K562 (cell line): ENCODE measurements around the gene PDLIM7. TPM values are rescaled to one million over a fixed set of nuclear protein-coding genes. Genes with fewer than 3 reads are reported as not detected.

Experiments
- ARID1B ChIP-seq: fragments of 450-650 bp; IDR thresholded peaks from 2 replicates; pipeline ENCODE4 v1.6.1; 2016; ENCODE audit warnings: antibody characterized with exemption, mild to moderate bottlenecking, inconsistent platforms
- CBX3 ChIP-seq, 2 experiments: IDR thresholded peaks; 1 replicate in 1 of 2; 2 replicates in 1 of 2; pipeline ENCODE4 v1.6.1; 2012; ENCODE audit warnings: inconsistent platforms in 2 of 2, low read length in 2 of 2, borderline replicate concordance in 1 of 2, control low read depth in 1 of 2
- COPS2 ChIP-seq: fragments of 450-650 bp; conservative IDR thresholded peaks from 2 replicates; pipeline ENCODE4 v1.6.1; 2016; ENCODE audit warnings: mild to moderate bottlenecking, moderate library complexity
- FIP1L1 ChIP-seq: fragments of 200-400 bp; formaldehyde crosslinking; IDR thresholded peaks from 2 replicates; pipeline ENCODE4 v1.6.1; 2018; ENCODE audit warnings: mild to moderate bottlenecking, low read depth, low read length; ENCODE audit not compliant: poor library complexity, severe bottlenecking
- GABPB1 ChIP-seq: sonication (generic); formaldehyde crosslinking; IDR thresholded peaks from 2 replicates; pipeline ENCODE4 v1.8.0; 2022; ENCODE audit warnings: mild to moderate bottlenecking, missing genetic modification reagents
- HMBOX1 ChIP-seq: sonication (generic); IDR thresholded peaks from 2 replicates; pipeline ENCODE4 v1.6.1; 2016
- KDM4B ChIP-seq, 2 experiments: fragments of 450-650 bp in 1 of 2; sonication (generic) in 1 of 2; IDR thresholded peaks; 2 replicates each; pipeline ENCODE4 v1.6.1; 2016 to 2017; ENCODE audit warnings: borderline replicate concordance in 2 of 2, antibody characterized with exemption in 1 of 2, low read depth in 1 of 2, mild to moderate bottlenecking in 1 of 2
- NEUROD1 ChIP-seq: fragments of 150-350 bp; IDR thresholded peaks from 2 replicates; pipeline ENCODE4 v1.6.1; 2014; ENCODE audit warnings: borderline replicate concordance, low read length, low read depth; ENCODE audit not compliant: partially characterized antibody
- PHB2 ChIP-seq: fragments of 450-650 bp; IDR thresholded peaks from 2 replicates; pipeline ENCODE4 v1.6.1; 2017; ENCODE audit warnings: low read depth
- RAD21 ChIP-seq, 2 experiments: fragments of 250-450 bp in 1 of 2; fragments of 450-650 bp in 1 of 2; sonication (Bioruptor Pico) in 1 of 2; formaldehyde crosslinking in 1 of 2; IDR thresholded peaks in 1 of 2; conservative IDR thresholded peaks in 1 of 2; 2 replicates each; pipeline versions ENCODE4 v1.4.0 to v1.8.0; 2020 to 2022; ENCODE audit warnings: mild to moderate bottlenecking in 2 of 2, moderate library complexity in 1 of 2
- SLC30A9 ChIP-seq: fragments of 250-450 bp; sonication (Bioruptor Pico); IDR thresholded peaks from 2 replicates; pipeline ENCODE4 v1.8.0; 2022; ENCODE audit warnings: mild to moderate bottlenecking, moderate library complexity
- TAF9B ChIP-seq: fragments of 450-650 bp; IDR thresholded peaks from 2 replicates; pipeline ENCODE4 v1.6.1; 2018; ENCODE audit warnings: mild to moderate bottlenecking; ENCODE audit not compliant: partially characterized antibody
- TSC22D4 ChIP-seq: fragments of 450-650 bp; IDR thresholded peaks from 2 replicates; pipeline ENCODE4 v1.6.1; 2016; ENCODE audit warnings: missing genetic modification characterization, missing biosample characterization, control low read depth
- ZNF232 ChIP-seq: sonication (generic); formaldehyde crosslinking; IDR thresholded peaks from 2 replicates; pipeline ENCODE4 v1.8.0; 2022; ENCODE audit warnings: mild to moderate bottlenecking, missing genetic modification reagents
- ZNF253 ChIP-seq: fragments of 250-450 bp; sonication (Bioruptor Pico); conservative IDR thresholded peaks from 2 replicates; pipeline ENCODE4 v1.6.1; 2021; ENCODE audit warnings: mild to moderate bottlenecking
- ZNF699 ChIP-seq: fragments of 250-450 bp; sonication (Bioruptor Pico); IDR thresholded peaks from 2 replicates; pipeline ENCODE4 v1.8.0; 2021; ENCODE audit warnings: mild to moderate bottlenecking, moderate library complexity; ENCODE audit not compliant: insufficient replicate concordance
- polyA plus RNA-seq, 8 experiments: library from polyadenylated mRNA; depleted of rRNA in 4 of 8; stranded (reverse) in 5 of 8; unstranded in 3 of 8; fragments of >200 nt; fragmentation: Nextera tagmentation in 2 of 8; fragmentation: Illumina TruSeq in 1 of 8; extraction: Ambion mirVana in 2 of 8; extraction: Trizol in 1 of 8; gene quantifications; 2 replicates each; pipeline versions ENCODE4 v1.2.1 to v1.2.3, GENCODE V29; 2011 to 2014; ENCODE audit warnings: inconsistent platforms in 1 of 8, missing spikeins in 1 of 8
- total RNA-seq, 7 experiments: library from RNA; depleted of rRNA in 6 of 7; stranded (reverse); fragments of >200 nt in 6 of 7; fragmentation: Illumina TruSeq in 2 of 7; extraction: Trizol in 2 of 7; gene quantifications; 2 replicates each; pipeline versions ENCODE4 v1.2.1 to v1.2.3, GENCODE V29; 2011 to 2021; ENCODE audit warnings: low replicate concordance in 1 of 7
- TF ChIP-seq, protein P1 (sequence below): fragments of 250-450 bp; sonication (Bioruptor Pico); IDR thresholded peaks from 2 replicates; pipeline ENCODE4 v1.6.1; 2021; ENCODE audit warnings: mild to moderate bottlenecking
- TF ChIP-seq, protein P2 (sequence below): sonication (generic); formaldehyde crosslinking; IDR thresholded peaks from 2 replicates; pipeline ENCODE4 v1.8.1; 2023; ENCODE audit warnings: mild to moderate bottlenecking, missing genetic modification reagents, moderate library complexity
- TF ChIP-seq, protein P3 (sequence below), 2 experiments: fragments of 450-650 bp; conservative IDR thresholded peaks; 2 replicates each; pipeline ENCODE4 v1.6.1; 2017; ENCODE audit warnings: mild to moderate bottlenecking in 2 of 2, moderate library complexity in 2 of 2
- TF ChIP-seq, protein P4 (sequence below): fragments of 450-650 bp; IDR thresholded peaks from 2 replicates; pipeline ENCODE4 v1.6.1; 2017; ENCODE audit warnings: antibody characterized with exemption, mild to moderate bottlenecking

Gene PDLIM7
- total and polyA plus RNA-seq, 9 of the 15 experiments (the other 6 are each of a cell fraction or from before 2014, with no cell fraction given), result 2.1 to 124 (median 32.6) TPM

DNA sequence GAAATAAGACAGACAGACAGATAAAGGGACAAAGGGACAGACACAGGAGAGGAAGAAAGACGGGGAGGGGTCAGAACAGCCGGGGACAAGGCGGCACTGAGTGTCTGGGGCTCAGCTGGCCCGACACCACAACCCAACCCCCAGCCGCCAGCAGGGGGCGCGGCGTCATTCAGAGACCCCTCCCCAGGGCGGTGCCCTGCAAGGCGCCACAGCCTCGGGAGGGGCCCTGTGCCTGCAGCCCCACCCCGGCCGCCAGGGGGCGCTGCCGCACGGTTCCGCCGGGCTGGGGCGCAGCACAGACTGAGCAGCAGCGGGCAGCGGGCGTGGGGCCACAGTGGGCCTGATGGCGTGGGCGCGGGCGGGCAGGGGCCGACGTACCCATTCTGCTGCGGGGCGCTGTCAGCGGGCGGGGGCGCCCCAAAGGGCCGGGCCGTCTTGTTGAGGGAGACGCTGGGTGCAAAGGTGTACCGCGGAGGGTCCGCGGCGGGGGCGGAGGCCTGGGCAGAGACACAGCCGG, 5.9 kb downstream of the PDLIM7 start (continued):
- TF ChIP-seq, protein P1, sequence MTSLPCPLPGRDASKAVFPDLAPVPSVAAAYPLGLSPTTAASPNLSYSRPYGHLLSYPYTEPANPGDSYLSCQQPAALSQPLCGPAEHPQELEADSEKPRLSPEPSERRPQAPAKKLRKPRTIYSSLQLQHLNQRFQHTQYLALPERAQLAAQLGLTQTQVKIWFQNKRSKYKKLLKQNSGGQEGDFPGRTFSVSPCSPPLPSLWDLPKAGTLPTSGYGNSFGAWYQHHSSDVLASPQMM (CRISPR knock-in tag), result no peak
- TF ChIP-seq TAF9B (no peak), GABPB1 (peak; percentile 73), TSC22D4 (tag) (no peak), NEUROD1 (peak; percentile 37), ZNF699 (no peak), ZNF253 (CRISPR knock-in tag) (no peak), SLC30A9 (no peak), CBX3 (IDR thresholded peaks at IDR 0.05; ENCODE audit: borderline replicate concordance in 1 of 2, low read length in 2 of 2) (no peak), ZNF232 (CRISPR knock-in tag) (no peak), RAD21 (CRISPR knock-in tag; conservative IDR thresholded peaks at IDR 0.05 in 1 of 2, IDR thresholded peaks at IDR 0.05 in 1 of 2) (peak; percentile 75 to 93), KDM4B (IDR thresholded peaks at IDR 0.05; ENCODE audit: borderline replicate concordance in 2 of 2, low read depth in 1 of 2) (no peak), COPS2 (no peak), HMBOX1 (no peak), ARID1B (no peak), PHB2 (0 out of 2 replicates have a peak, but pooled peaks have one; percentile 34), FIP1L1 (peak; percentile 98)
- TF ChIP-seq, protein P2, sequence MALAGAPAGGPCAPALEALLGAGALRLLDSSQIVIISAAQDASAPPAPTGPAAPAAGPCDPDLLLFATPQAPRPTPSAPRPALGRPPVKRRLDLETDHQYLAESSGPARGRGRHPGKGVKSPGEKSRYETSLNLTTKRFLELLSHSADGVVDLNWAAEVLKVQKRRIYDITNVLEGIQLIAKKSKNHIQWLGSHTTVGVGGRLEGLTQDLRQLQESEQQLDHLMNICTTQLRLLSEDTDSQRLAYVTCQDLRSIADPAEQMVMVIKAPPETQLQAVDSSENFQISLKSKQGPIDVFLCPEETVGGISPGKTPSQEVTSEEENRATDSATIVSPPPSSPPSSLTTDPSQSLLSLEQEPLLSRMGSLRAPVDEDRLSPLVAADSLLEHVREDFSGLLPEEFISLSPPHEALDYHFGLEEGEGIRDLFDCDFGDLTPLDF (CRISPR knock-in tag), result peak; percentile 84; the same call in 1 of the 2 replicates
- TF ChIP-seq, protein P3, sequence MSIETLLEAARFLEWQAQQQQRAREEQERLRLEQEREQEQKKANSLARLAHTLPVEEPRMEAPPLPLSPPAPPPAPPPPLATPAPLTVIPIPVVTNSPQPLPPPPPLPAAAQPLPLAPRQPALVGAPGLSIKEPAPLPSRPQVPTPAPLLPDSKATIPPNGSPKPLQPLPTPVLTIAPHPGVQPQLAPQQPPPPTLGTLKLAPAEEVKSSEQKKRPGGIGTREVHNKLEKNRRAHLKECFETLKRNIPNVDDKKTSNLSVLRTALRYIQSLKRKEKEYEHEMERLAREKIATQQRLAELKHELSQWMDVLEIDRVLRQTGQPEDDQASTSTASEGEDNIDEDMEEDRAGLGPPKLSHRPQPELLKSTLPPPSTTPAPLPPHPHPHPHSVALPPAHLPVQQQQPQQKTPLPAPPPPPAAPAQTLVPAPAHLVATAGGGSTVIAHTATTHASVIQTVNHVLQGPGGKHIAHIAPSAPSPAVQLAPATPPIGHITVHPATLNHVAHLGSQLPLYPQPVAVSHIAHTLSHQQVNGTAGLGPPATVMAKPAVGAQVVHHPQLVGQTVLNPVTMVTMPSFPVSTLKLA (conservative IDR thresholded peaks at IDR 0.05), result no peak
- TF ChIP-seq, protein P4, sequence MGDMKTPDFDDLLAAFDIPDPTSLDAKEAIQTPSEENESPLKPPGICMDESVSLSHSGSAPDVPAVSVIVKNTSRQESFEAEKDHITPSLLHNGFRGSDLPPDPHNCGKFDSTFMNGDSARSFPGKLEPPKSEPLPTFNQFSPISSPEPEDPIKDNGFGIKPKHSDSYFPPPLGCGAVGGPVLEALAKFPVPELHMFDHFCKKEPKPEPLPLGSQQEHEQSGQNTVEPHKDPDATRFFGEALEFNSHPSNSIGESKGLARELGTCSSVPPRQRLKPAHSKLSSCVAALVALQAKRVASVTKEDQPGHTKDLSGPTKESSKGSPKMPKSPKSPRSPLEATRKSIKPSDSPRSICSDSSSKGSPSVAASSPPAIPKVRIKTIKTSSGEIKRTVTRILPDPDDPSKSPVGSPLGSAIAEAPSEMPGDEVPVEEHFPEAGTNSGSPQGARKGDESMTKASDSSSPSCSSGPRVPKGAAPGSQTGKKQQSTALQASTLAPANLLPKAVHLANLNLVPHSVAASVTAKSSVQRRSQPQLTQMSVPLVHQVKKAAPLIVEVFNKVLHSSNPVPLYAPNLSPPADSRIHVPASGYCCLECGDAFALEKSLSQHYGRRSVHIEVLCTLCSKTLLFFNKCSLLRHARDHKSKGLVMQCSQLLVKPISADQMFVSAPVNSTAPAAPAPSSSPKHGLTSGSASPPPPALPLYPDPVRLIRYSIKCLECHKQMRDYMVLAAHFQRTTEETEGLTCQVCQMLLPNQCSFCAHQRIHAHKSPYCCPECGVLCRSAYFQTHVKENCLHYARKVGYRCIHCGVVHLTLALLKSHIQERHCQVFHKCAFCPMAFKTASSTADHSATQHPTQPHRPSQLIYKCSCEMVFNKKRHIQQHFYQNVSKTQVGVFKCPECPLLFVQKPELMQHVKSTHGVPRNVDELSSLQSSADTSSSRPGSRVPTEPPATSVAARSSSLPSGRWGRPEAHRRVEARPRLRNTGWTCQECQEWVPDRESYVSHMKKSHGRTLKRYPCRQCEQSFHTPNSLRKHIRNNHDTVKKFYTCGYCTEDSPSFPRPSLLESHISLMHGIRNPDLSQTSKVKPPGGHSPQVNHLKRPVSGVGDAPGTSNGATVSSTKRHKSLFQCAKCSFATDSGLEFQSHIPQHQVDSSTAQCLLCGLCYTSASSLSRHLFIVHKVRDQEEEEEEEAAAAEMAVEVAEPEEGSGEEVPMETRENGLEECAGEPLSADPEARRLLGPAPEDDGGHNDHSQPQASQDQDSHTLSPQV, result peak; percentile 88
